B cell (primary cell): ENCODE measurements around the gene IFNA6. TPM values are rescaled to one million over a fixed set of nuclear protein-coding genes. Genes with fewer than 3 reads are reported as not detected.

Experiments
- ATAC-seq: fragments of 200-7000 bp; cut with Tn5 transposase; one replicate; pipeline ENCODE4 v1.10.0; 2021; ENCODE audit warnings: low read depth, mild to moderate bottlenecking, moderate number of reproducible peaks, moderate library complexity
- CTCF ChIA-PET: fragments of 350-600 bp; sonication (Branson Sonifier 250); formaldehyde crosslinking; loops from one replicate; lab custom pipeline; 2021; ENCODE audit warnings: antibody characterized with exemption, inconsistent platforms; lab: Charles Lee
- POLR2A ChIA-PET: fragments of 350-600 bp; sonication (Branson Sonifier 250); formaldehyde crosslinking; loops from one replicate; lab custom pipeline; 2021; ENCODE audit warnings: antibody characterized with exemption; lab: Charles Lee
- DNase-seq: peaks from one replicate; pipeline ENCODE4 v3.0.0; 2013
- H2AFZ ChIP-seq: 2 replicates; pipeline ENCODE4 v1.6.1; 2012; ENCODE audit warnings: mild to moderate bottlenecking, low read depth, low read length; ENCODE audit not compliant: insufficient read depth, poor library complexity, severe bottlenecking
- H3K27ac ChIP-seq, 2 donors: 1 replicate in 1 of 2; 2 replicates in 1 of 2; pipeline ENCODE4 v1.5.1; 2012 to 2013; ENCODE audit warnings: low read length in 2 of 2, mild to moderate bottlenecking in 2 of 2, moderate library complexity in 1 of 2
- H3K27me3 ChIP-seq, 4 experiments: fragments of 200-600 bp in 1 of 4; sonication (generic) in 1 of 4; replicated peaks in 1 of 4; 1 replicate in 2 of 4; 2 replicates in 2 of 4; pipeline versions ENCODE4 v1.6.1 to v1.7.0; 2013 to 2016; ENCODE audit warnings: low read length in 3 of 4, mild to moderate bottlenecking in 2 of 4, mixed read lengths in 1 of 4, moderate library complexity in 1 of 4; ENCODE audit not compliant: insufficient read depth in 4 of 4, control insufficient read depth in 3 of 4; ENCODE audit errors: control extremely low read depth in 1 of 4
- H3K36me3 ChIP-seq, 2 experiments: replicated peaks in 1 of 2; 1 replicate in 1 of 2; 2 replicates in 1 of 2; pipeline versions ENCODE4 v1.6.1 to v1.7.1; 2013; ENCODE audit warnings: low read length in 1 of 2; ENCODE audit not compliant: insufficient read depth in 2 of 2, control insufficient read depth in 1 of 2; ENCODE audit errors: control extremely low read depth in 1 of 2, extremely low read depth in 1 of 2
- H3K4me1 ChIP-seq, 2 donors: fragments of 200-600 bp in 1 of 2; sonication (generic) in 1 of 2; 1 replicate in 1 of 2; 2 replicates in 1 of 2; pipeline versions ENCODE4 v1.5.1 to v1.6.1; 2013 to 2017; ENCODE audit warnings: low read length in 2 of 2; ENCODE audit not compliant: control insufficient read depth in 2 of 2, insufficient read depth in 2 of 2
- H3K4me2 ChIP-seq: replicated peaks from 2 replicates; pipeline ENCODE3; 2012; ENCODE audit warnings: mild to moderate bottlenecking, low read depth, low read length; ENCODE audit not compliant: poor library complexity, severe bottlenecking
- H3K4me3 ChIP-seq, 5 experiments: fragments of 200-600 bp in 1 of 5; sonication (generic) in 1 of 5; 1 replicate in 3 of 5; 2 replicates in 2 of 5; pipeline versions ENCODE4 v1.5.1 to v1.7.0; 2011 to 2016; ENCODE audit warnings: low read length in 4 of 5, mild to moderate bottlenecking in 4 of 5, low read depth in 2 of 5, control low read depth in 1 of 5, moderate library complexity in 1 of 5; ENCODE audit not compliant: insufficient read depth in 1 of 5; ENCODE audit errors: control extremely low read depth in 1 of 5, extremely low read depth in 1 of 5
- H3K79me2 ChIP-seq: fragments of 200-600 bp; sonication (generic); one replicate; pipeline ENCODE4 v1.6.0; 2016; ENCODE audit warnings: low read length; ENCODE audit not compliant: control insufficient read depth, insufficient read depth
- H3K9ac ChIP-seq: fragments of 200-600 bp; sonication (generic); 2 replicates; pipeline ENCODE4 v1.6.1; 2017; ENCODE audit warnings: mild to moderate bottlenecking, low read length, moderate library complexity
- H3K9me3 ChIP-seq, 3 donors: one replicate each; pipeline versions ENCODE4 v1.6.1 to v1.7.1; 2013; ENCODE audit warnings: low read length in 2 of 3; ENCODE audit not compliant: control insufficient read depth in 2 of 3, insufficient read depth in 1 of 3; ENCODE audit errors: control extremely low read depth in 1 of 3
- H4K20me1 ChIP-seq: 2 replicates; pipeline ENCODE4 v1.6.0; 2012; ENCODE audit warnings: mild to moderate bottlenecking, low read length; ENCODE audit not compliant: insufficient read depth, control insufficient read depth, poor library complexity, severe bottlenecking
- H3K27ac Mint-ChIP-seq: one replicate; pipeline ENCODE4 v1.8.0; 2021; ENCODE audit warnings: mixed read lengths
- H3K27me3 Mint-ChIP-seq: one replicate; pipeline ENCODE4 v1.8.0; 2021; ENCODE audit warnings: mixed read lengths
- H3K4me1 Mint-ChIP-seq: one replicate; pipeline ENCODE4 v1.8.0; 2021; ENCODE audit warnings: mixed read lengths
- H3K4me3 Mint-ChIP-seq: one replicate; pipeline ENCODE4 v1.8.0; 2021; ENCODE audit warnings: mixed read lengths
- H3K9me3 Mint-ChIP-seq: one replicate; pipeline ENCODE4 v1.8.0; 2022; ENCODE audit warnings: mixed read lengths; ENCODE audit not compliant: insufficient read depth
- CTCF ChIP-seq: fragments of 200-600 bp; IDR thresholded peaks from one replicate; pipeline ENCODE4 v1.8.0; 2022; ENCODE audit warnings: antibody characterized with exemption, mild to moderate bottlenecking
- EZH2 ChIP-seq: IDR thresholded peaks from 2 replicates; pipeline ENCODE4 v1.6.1; 2012; ENCODE audit warnings: borderline replicate concordance, low read depth, mild to moderate bottlenecking, moderate library complexity, low read length; ENCODE audit not compliant: insufficient read depth, poor library complexity, severe bottlenecking
- WGBS: methylation state at CpG from one replicate; pipeline ENCODE4 v1.1.5; 2013; ENCODE audit warnings: missing lambda C conversion rate; ENCODE audit not compliant: insufficient coverage; 5-methylcytosine and 5-hydroxymethylcytosine counted together
- intact Hi-C: fragments of 100-400 bp; cut with micrococcal nuclease; formaldehyde crosslinking; loops from one replicate; pipeline ENCODE4 v1.10.0; 2022
- polyA plus RNA-seq: library from polyadenylated mRNA; depleted of rRNA; stranded (reverse); fragments of >200 nt; gene quantifications from 2 replicates; pipeline ENCODE4 v1.2.3, GENCODE V29; 2012
- total RNA-seq, 2 donors: library from RNA; stranded (reverse); fragments of 120-200 nt in 1 of 2; gene quantifications; 1 replicate in 1 of 2; 2 replicates in 1 of 2; pipeline versions ENCODE4 v1.2.3 to v1.2.4, GENCODE V29; 2013 to 2022

The IFNA6 gene
- total and polyA plus RNA-seq, 2 donors (not counting 1 experiment from before 2014, with no cell fraction given): not detected

- Histone ChIP-seq H3K4me1 (no peaks in the 10 kb centered on the region), H3K27me3 (peaks cover 0 to 2% (median 0%) of the 10 kb centered on the region in 4 experiments), H3K36me3 (no peaks in the 10 kb centered on the region), H3K79me2 (no peaks in the 10 kb centered on the region), H3K9ac (no peak overlapping the region), H4K20me1 (no peaks in the 10 kb centered on the region), H3K27ac (no peak overlapping the region), H2AFZ (no peak overlapping the region), H3K4me2 (no peak overlapping the region), H3K9me3 (no peaks in the 10 kb centered on the region), H3K4me3 (no peak overlapping the region)
- Mint-ChIP-seq H3K27ac (no peak overlapping the region), H3K27me3 (peaks cover 9% of the 10 kb centered on the region), H3K4me1 (no peaks in the 10 kb centered on the region), H3K9me3 (no peaks in the 10 kb centered on the region), H3K4me3 (no peak overlapping the region)
- ChIA-PET POLR2A (no interaction called here), CTCF (interaction anchor here (0.7 to 10.2 kb wide), 5 partner anchors 10 to 430 kb away, joined by 3 to 92 read pairs (median 11); no protein-coding TSS in a partner anchor)
- TF ChIP-seq CTCF (no peak), EZH2 (no peak)
- no peak for ATAC-seq
- no peak for DNase-seq
- 57% methylated on average over 3 of the region's 8 CpGs for WGBS
- intact Hi-C loops: no loop called here
These were observed 34.5 kb downstream of the IFNA6 start for GRCh38 chr9:21316032-21316842.

GRCh38 chr9:21314152-21314551, 36.5 kb downstream of the IFNA6 start:
- ChIA-PET POLR2A (no interaction called here), CTCF (interaction anchor here (2.0 to 10.2 kb wide), 2 partner anchors 12 to 141 kb away, joined by 12 to 92 read pairs; no protein-coding TSS in a partner anchor)
- Histone ChIP-seq H3K27me3 (peaks cover 0 to 2% (median 0%) of the 10 kb centered on the region in 4 experiments), H3K9ac (no peak overlapping the region), H3K27ac (no peak overlapping the region), H2AFZ (no peak overlapping the region), H3K4me2 (no peak overlapping the region), H3K4me1 (no peaks in the 10 kb centered on the region), H3K4me3 (no peak overlapping the region), H3K36me3 (no peaks in the 10 kb centered on the region), H3K9me3 (no peaks in the 10 kb centered on the region), H3K79me2 (no peaks in the 10 kb centered on the region), H4K20me1 (no peaks in the 10 kb centered on the region)
- DNase-seq (no peak), ATAC-seq (no peak)
- peaks cover 18% of the 10 kb centered on the region for H3K27me3 Mint-ChIP-seq
- no peak for TF ChIP-seq CTCF
- no peak for TF ChIP-seq EZH2
- H3K9me3 Mint-ChIP-seq: no peaks in the 10 kb centered on the region
- no peak overlapping the region for H3K27ac Mint-ChIP-seq
- WGBS: no CpG with 5 or more reads among the region's 2 CpGs
- intact Hi-C loops: no loop called here
- no peaks in the 10 kb centered on the region for H3K4me1 Mint-ChIP-seq
- H3K4me3 Mint-ChIP-seq: no peak overlapping the region
